Endothelial cell of coronary artery (primary cell): ENCODE data around the gene CPLANE2. TPM values are rescaled to one million over a fixed set of nuclear protein-coding genes. Genes with fewer than 3 reads are reported as not detected.

Source experiments
- total RNA-seq: library from RNA; depleted of rRNA; stranded (reverse); fragments of >200 nt; gene quantifications from 2 replicates; pipeline ENCODE4 v1.2.3, GENCODE V29; 2014

The CPLANE2 gene, protein sequence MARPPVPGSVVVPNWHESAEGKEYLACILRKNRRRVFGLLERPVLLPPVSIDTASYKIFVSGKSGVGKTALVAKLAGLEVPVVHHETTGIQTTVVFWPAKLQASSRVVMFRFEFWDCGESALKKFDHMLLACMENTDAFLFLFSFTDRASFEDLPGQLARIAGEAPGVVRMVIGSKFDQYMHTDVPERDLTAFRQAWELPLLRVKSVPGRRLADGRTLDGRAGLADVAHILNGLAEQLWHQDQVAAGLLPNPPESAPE
- total RNA-seq: 8.9 and 11.8 TPM in 2 replicates

GRCh38 chr1:16236511-16237342 lies at the start of gene CPLANE2:
Gene CPLANE2 (minus strand): TSS chr1:16237183. CDS start chr1:16236742, 441 bp downstream.

GRCh38 chr1:16212251-16212961 lies 24.6 kb downstream of the CPLANE2 start, which contains the start of gene ARHGEF19:
Gene ARHGEF19 (minus strand): TSS chr1:16212652. CDS start chr1:16209054, 3,598 bp downstream.

Other genes with a start within 250 kb of the CPLANE2 start
- not detected in 2 replicates for gene SRARP, start 232.9 kb downstream of the CPLANE2 start, total RNA-seq
- 0.38 TPM in 1 of 2 replicates, not detected in the other for gene HSPB7, start 219.1 kb downstream of the CPLANE2 start, total RNA-seq
- not detected in 2 replicates for gene CLCNKA, start 215.1 kb downstream of the CPLANE2 start, total RNA-seq
- not detected in 2 replicates for gene CLCNKB, start 193.4 kb downstream of the CPLANE2 start, total RNA-seq
- 0.09 TPM in 2 replicates for gene FAM131C, start 163.5 kb downstream of the CPLANE2 start, total RNA-seq
- gene EPHA2, start 81.1 kb downstream of the CPLANE2 start, total RNA-seq: 110 and 142 TPM in 2 replicates
- 3.6 and 5.1 TPM in 2 replicates for gene ARHGEF19, start 24.5 kb downstream of the CPLANE2 start, total RNA-seq
- 6.8 and 10.7 TPM in 2 replicates for gene FBXO42, start 115.3 kb upstream of the CPLANE2 start, total RNA-seq
- 25.1 and 25.4 TPM in 2 replicates for gene SZRD1, start 130.1 kb upstream of the CPLANE2 start, total RNA-seq
- gene SPATA21, start 200.2 kb upstream of the CPLANE2 start, total RNA-seq: not detected in 2 replicates
- 148 and 161 TPM in 2 replicates for gene NECAP2, start 203.5 kb upstream of the CPLANE2 start, total RNA-seq